IgD-negative memory B cell (primary cell): ENCODE measurements around the gene ZFP1. TPM values are rescaled to one million over a fixed set of nuclear protein-coding genes. Genes with fewer than 3 reads are reported as not detected.

Source experiments
- H3K27ac Mint-ChIP-seq, 3 donors: one replicate each; pipeline ENCODE4 v1.8.0; 2020 to 2022; ENCODE audit warnings: mild to moderate bottlenecking in 3 of 3, mixed read lengths in 3 of 3, moderate library complexity in 1 of 3
- H3K27me3 Mint-ChIP-seq: one replicate; pipeline ENCODE4 v1.8.0; 2021; ENCODE audit warnings: mixed read lengths
- H3K36me3 Mint-ChIP-seq: one replicate; pipeline ENCODE4 v1.8.0; 2020; ENCODE audit warnings: mild to moderate bottlenecking, mixed read lengths
- H3K4me1 Mint-ChIP-seq, 3 donors: one replicate each; pipeline ENCODE4 v1.8.0; 2020 to 2022; ENCODE audit warnings: mixed read lengths in 3 of 3, mild to moderate bottlenecking in 1 of 3
- H3K4me3 Mint-ChIP-seq, 4 donors: one replicate each; pipeline ENCODE4 v1.8.0; 2020 to 2022; ENCODE audit warnings: mild to moderate bottlenecking in 4 of 4, mixed read lengths in 4 of 4, moderate library complexity in 3 of 4
- H3K9me3 Mint-ChIP-seq, 3 donors: one replicate each; pipeline ENCODE4 v1.8.0; 2020 to 2021; ENCODE audit warnings: mixed read lengths in 3 of 3, mild to moderate bottlenecking in 1 of 3
- polyA plus RNA-seq: library from polyadenylated mRNA; unstranded; fragments of 300-500 nt; fragmentation: Illumina TruSeq; gene quantifications from one replicate; pipeline ENCODE4 v1.2.3, GENCODE V29; 2021

The ZFP1 gene
- 12.9 TPM for polyA plus RNA-seq

DNA sequence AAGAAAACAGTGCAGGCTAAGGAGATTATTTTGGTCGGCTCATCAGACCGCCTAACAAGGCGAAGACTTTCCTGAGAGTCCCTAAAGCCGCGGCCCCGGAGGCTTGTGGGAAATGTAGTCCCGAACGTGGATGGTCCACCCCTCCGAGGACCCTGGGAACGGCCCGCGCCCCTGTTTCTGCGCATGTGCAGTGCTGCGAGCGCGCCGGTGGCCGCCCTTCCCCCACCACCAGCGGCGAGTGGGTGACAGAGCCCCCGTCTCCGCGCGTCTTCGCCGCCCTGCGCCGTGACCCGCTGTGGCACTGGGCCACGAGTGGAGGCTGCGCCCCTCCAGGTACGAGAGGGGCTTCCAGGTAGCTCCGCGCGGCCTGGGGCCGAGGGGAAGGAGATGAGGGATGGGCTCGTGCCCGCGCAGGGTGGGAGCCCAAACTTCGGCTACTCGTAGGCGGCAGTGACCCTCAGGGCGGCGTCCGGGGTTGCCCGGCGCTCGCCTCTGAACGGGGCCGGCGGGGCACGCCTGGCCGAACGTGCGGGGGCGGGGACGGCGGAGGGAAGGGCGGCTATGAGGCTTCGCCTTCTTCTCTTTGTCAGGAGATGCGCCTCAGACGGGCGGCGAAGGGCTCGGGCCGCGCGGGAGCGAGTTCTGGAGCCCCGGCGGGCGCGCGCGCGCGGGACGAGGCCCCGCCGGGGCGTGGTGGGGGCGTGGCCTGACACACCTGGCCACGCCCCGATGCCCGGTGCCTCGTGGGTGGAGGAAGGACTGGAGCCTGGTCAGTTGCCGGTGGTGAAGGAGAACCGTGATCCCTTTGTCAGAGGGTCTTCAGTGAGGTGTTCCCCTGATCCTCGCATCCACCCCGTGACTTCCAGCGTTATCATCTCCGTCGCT, at the start of gene ZFP1:
Gene ZFP1, plus strand, starts transcription at position 214 of the 885 bp plus-strand sequence. CDS start 4,428 bp downstream, outside the sequence.
- Mint-ChIP-seq H3K4me1 (peaks cover 13 to 18% (median 13%) of the 10 kb centered on the region in 3 donors), H3K4me3 (peak within 1 kb of the TSS; percentile 84 to 96 (median 94)), H3K36me3 (peaks cover 14% of the 10 kb centered on the region), H3K9me3 (peaks cover 7 to 21% (median 7%) of the 10 kb centered on the region in 3 donors), H3K27ac (peak within 1 kb of the TSS; percentile 76 to 94 (median 93)), H3K27me3 (peaks cover 1% of the 10 kb centered on the region)

GRCh38 chr16:75099075-75099667, 49.2 kb upstream of the ZFP1 start:
- no peaks in the 10 kb centered on the region for H3K36me3 Mint-ChIP-seq
- peaks cover 0 to 7% (median 0%) of the 10 kb centered on the region in 3 donors for H3K4me1 Mint-ChIP-seq
- peaks cover 0 to 3% (median 0%) of the 10 kb centered on the region in 3 donors for H3K9me3 Mint-ChIP-seq
- peaks cover 28% of the 10 kb centered on the region for H3K27me3 Mint-ChIP-seq
- H3K4me3 Mint-ChIP-seq, result no peak overlapping the region
- no peak overlapping the region for H3K27ac Mint-ChIP-seq

DNA sequence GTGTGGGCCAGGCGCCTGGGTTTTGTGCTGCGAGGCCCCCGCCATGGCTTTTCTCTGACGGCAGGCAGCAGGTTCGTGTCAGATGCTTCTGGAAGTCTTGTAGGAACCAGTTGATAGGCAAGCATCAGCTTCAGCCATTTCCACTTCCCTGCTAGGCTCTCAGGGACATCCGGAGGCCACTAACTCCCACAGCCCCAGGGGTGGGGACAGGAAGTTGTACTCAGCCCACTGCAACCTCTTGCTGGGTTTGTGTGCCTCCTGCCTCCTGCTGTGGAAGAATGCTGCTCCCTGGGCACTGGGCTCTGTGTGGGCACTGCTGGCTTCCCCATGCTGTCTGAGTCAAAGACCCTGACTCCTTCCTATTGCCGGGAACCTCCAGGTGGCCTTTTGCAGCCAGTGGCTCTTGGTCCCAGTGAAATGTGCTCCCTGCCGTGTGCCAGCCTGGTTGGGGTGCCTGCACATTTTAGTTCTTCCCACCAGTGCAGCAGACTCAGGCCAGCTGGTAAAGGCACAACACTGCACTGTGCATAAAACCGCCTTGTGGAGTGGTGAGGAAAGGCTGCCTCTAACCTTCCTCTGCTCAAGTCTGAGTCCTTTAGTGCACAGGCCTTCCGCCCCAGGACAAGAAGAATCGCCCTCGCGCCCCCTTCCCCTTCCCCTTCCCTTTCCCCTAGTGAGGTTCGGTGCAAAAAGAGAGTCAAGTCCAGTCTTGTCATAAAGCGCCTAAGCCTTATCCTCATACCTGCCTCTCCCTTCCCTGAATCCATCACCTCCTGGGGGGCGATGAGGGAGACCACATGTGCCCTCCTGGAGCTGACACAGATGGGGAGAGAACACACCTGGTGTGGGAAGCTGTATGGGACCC, 48.4 kb upstream of the ZFP1 start:
- Mint-ChIP-seq H3K27me3 (peaks cover 34% of the 10 kb centered on the region), H3K9me3 (peaks cover 0 to 4% (median 0%) of the 10 kb centered on the region in 3 donors), H3K36me3 (no peaks in the 10 kb centered on the region), H3K4me3 (peak overlapping the region in 1 of 4 donors; percentile 8), H3K27ac (no peak overlapping the region), H3K4me1 (peaks cover 0 to 7% (median 0%) of the 10 kb centered on the region in 3 donors)

DNA sequence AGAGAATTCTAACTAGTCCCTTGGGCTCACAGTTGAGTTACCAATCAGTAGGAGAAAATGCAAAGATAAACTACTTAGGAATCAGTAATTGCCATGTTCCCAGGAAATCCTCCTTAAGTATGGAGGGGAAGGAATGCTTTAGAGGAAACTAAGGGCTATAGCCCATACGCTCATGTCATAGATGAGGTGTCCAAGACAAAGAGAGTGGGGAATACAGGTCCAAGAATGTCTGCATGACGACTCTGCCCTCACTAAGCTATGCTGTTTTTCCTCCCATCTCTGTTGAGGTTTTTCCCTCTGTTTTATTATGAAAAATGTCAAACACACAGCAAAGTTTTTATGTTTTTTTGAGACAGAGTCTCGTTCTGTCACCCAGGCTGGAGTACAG, 47.7 kb upstream of the ZFP1 start:
- Mint-ChIP-seq H3K4me1 (peaks cover 3 to 7% (median 4%) of the 10 kb centered on the region in 3 donors), H3K4me3 (no peak overlapping the region), H3K27me3 (peaks cover 34% of the 10 kb centered on the region), H3K36me3 (no peaks in the 10 kb centered on the region), H3K9me3 (peaks cover 0 to 4% (median 0%) of the 10 kb centered on the region in 3 donors), H3K27ac (no peak overlapping the region)

DNA sequence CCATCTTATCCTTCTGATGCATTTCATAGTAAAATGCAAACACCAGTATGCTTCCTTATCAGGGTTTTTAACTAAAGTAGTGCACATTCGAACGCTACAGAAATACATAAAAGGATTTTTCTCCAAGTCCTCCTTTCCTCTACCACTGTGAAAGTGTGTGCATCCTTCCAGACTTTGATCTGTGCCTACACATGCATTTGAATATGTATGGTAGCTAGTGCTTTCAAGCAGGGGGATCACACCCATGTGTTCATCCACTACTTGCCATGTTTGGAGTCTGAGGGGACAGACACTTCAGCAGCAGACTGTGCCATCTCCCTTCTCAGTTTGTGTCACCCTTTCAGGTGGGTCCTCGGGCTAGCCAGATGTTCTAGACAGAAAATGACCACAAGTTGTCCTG, 46.7 kb upstream of the ZFP1 start:
- Mint-ChIP-seq H3K4me1 (peaks cover 4 to 6% (median 6%) of the 10 kb centered on the region in 3 donors), H3K4me3 (no peak overlapping the region), H3K36me3 (no peaks in the 10 kb centered on the region), H3K27ac (no peak overlapping the region), H3K27me3 (peaks cover 39% of the 10 kb centered on the region), H3K9me3 (peaks cover 0 to 4% (median 0%) of the 10 kb centered on the region in 3 donors)

DNA sequence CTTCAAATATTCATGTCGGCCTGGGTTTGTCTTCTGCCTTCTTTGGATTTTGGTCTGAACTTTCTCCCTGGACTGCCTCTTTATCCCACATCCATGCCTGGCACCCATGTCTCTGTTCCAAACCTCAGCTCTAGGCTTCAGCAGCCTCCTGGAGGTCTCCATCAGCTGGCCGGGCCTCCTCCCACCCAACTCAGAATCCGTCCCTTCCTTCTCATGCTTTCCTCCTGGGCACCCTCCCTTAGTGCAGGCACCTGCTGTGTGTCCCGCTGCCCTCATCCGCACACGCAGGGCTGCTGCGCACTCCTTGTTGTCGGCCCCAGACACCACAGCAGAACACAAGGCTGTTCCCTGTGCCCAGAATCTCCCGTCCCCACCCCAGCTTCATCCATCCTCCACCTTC, 45.7 kb upstream of the ZFP1 start:
- Mint-ChIP-seq H3K36me3 (no peaks in the 10 kb centered on the region), H3K27me3 (peaks cover 37% of the 10 kb centered on the region), H3K4me3 (no peak overlapping the region), H3K9me3 (peaks cover 0 to 4% (median 0%) of the 10 kb centered on the region in 3 donors), H3K27ac (no peak overlapping the region), H3K4me1 (peaks cover 4 to 6% (median 4%) of the 10 kb centered on the region in 3 donors)

DNA sequence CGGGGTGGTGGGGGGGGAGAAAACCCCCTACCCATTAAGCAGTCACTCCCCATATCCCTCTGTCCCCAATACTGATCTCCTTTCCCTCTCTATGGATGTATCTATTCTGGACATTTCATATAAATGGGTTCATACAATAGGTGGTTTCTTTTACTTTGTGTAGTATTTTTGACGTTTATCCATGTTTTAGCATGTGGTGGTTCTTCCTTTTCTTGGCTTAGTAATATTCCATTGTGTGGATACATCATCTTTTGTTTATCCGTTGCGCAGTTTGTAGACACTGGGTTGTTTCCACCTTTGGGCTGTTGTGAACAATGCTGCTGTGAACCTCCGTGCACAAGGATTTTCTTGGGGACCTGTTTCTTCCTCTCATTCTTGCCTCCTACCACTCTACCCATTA, 44.3 kb upstream of the ZFP1 start:
- Mint-ChIP-seq H3K4me3 (no peak overlapping the region), H3K27ac (no peak overlapping the region), H3K27me3 (peaks cover 42% of the 10 kb centered on the region), H3K36me3 (no peaks in the 10 kb centered on the region), H3K4me1 (peaks cover 7 to 10% (median 8%) of the 10 kb centered on the region in 3 donors), H3K9me3 (peaks cover 0 to 4% (median 0%) of the 10 kb centered on the region in 3 donors)

- peaks cover 0 to 4% (median 0%) of the 10 kb centered on the region in 3 donors for H3K9me3 Mint-ChIP-seq
- H3K4me3 Mint-ChIP-seq, result no peak overlapping the region
- H3K27ac Mint-ChIP-seq, result no peak overlapping the region
- H3K36me3 Mint-ChIP-seq, result no peaks in the 10 kb centered on the region
- peaks cover 43% of the 10 kb centered on the region for H3K27me3 Mint-ChIP-seq
- peaks cover 14 to 17% (median 15%) of the 10 kb centered on the region in 3 donors for H3K4me1 Mint-ChIP-seq
These were observed 43.5 kb upstream of the ZFP1 start for GRCh38 chr16:75104836-75105235.

- Mint-ChIP-seq H3K27me3 (peaks cover 45% of the 10 kb centered on the region), H3K4me3 (no peak overlapping the region), H3K4me1 (peaks cover 17 to 22% (median 20%) of the 10 kb centered on the region in 3 donors), H3K36me3 (no peaks in the 10 kb centered on the region), H3K27ac (no peak overlapping the region), H3K9me3 (peaks cover 0 to 4% (median 0%) of the 10 kb centered on the region in 3 donors)
These were observed 42.8 kb upstream of the ZFP1 start for GRCh38 chr16:75105306-75106061.

DNA sequence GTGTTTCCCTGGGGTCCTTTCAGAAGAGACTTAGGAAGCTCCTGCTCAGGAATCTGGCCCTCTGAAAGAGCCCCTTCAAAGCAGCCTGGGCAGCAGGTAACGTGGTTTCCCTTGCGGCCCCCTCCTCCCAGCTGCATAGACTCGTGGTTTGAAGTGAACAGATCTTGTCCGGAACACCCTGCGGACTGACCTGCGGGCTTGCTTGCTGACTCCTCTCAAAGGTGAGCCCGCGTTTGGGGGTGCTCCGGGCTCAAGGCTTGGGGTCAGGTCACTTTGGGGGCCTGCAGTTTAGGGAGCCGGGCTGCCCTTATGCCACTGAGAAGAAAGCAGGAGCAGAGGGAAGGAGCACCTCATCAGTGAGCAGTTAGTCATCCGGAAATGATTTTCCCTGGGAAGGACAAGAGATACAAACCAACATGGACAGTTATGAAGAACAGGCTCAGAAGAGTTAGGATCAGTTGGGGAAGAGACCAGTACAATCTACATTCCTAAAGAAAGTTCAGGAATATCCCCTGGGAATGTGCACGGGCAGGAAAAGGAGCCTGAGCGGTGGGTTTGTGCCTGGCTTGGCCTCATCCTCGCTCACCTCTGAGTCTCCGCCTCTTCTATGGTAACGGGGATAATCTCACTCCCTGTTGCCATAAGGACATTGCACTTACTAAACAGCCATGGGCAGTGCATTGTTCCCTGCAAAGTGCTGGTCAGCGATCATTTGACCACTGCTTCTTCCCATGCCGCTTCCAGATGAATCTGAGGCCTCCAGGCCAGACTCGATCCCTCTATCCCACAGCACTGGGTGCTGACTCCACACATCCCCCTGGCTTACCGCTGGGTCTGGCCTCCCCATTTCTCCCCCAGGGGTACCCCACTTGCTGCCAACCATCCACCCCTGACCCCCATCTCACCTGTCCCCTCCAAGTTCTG, 41.7 kb upstream of the ZFP1 start:
- Mint-ChIP-seq H3K27ac (no peak overlapping the region), H3K4me3 (no peak overlapping the region), H3K27me3 (peaks cover 53% of the 10 kb centered on the region), H3K9me3 (peaks cover 0 to 4% (median 0%) of the 10 kb centered on the region in 3 donors), H3K4me1 (peaks cover 19 to 32% (median 26%) of the 10 kb centered on the region in 3 donors), H3K36me3 (no peaks in the 10 kb centered on the region)

GRCh38 chr16:75107505-75107904, 40.8 kb upstream of the ZFP1 start:
- H3K4me3 Mint-ChIP-seq, result no peak overlapping the region
- peaks cover 60% of the 10 kb centered on the region for H3K27me3 Mint-ChIP-seq
- H3K27ac Mint-ChIP-seq, result no peak overlapping the region
- H3K9me3 Mint-ChIP-seq, result peaks cover 0 to 4% (median 0%) of the 10 kb centered on the region in 3 donors
- H3K4me1 Mint-ChIP-seq, result peaks cover 16 to 32% (median 26%) of the 10 kb centered on the region in 3 donors
- no peaks in the 10 kb centered on the region for H3K36me3 Mint-ChIP-seq

GRCh38 chr16:75108792-75109731, 39.3 kb upstream of the ZFP1 start:
- Mint-ChIP-seq H3K27ac (peak overlapping the region in 2 of 3 donors; percentile 29 to 44), H3K27me3 (peaks cover 64% of the 10 kb centered on the region)

More at GRCh38 chr16:75108792-75109731, 39.3 kb upstream of the ZFP1 start:
- peaks cover 17 to 32% (median 26%) of the 10 kb centered on the region in 3 donors for H3K4me1 Mint-ChIP-seq
- H3K36me3 Mint-ChIP-seq, result peaks cover 1% of the 10 kb centered on the region
- H3K4me3 Mint-ChIP-seq, result peak overlapping the region in 3 of 4 donors; percentile 44 to 80 (median 71)
- peaks cover 0 to 3% (median 0%) of the 10 kb centered on the region in 3 donors for H3K9me3 Mint-ChIP-seq
